HG03457 (cell line): ENCODE results near the gene SIRPA.

Experiments
- ATAC-seq: cut with Tn5 transposase; IDR thresholded peaks from one replicate; pipeline ENCODE4 v1.9.1; 2021; ENCODE audit warnings: moderate number of reproducible peaks; ENCODE audit not compliant: unreplicated experiment

Gene SIRPA

DNA sequence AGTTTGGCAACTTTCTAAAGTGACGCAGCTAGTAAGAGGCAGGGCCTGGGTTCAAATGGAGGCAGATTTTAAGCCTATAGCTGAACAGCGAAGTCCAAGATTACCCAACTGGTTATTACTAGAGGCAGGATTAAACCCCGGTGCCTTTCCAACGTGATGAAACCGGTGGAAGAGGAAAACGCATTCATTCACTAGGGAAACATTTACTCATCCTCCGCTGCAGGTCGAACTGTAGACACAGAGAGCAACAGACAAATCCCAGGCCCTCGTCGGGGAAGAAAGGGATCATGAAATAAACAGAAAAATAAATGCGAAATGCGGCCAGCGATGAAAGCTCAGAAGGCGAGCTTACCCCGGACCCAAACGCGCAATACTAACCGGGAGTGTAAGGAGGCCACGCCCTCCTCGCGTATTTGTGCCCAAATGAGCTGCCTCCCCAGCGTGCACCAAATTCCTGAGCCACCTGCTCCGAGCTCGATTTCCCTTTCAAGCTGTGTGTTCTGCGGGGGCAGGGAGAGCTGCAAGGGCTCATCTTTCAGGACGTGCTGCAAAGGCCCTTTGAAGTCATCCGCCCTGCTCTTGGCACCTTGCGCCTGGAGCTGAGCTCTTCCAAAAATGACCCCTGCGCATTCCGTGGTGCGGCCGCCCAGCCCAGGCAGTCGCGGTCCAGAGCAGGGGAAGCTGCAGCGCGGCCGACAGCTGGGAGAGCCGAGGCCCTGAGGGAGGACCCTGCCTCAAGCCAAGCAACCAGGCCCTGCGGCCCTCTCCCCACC, 51.7 kb downstream of the SIRPA start:
- ATAC-seq, result no peak

DNA sequence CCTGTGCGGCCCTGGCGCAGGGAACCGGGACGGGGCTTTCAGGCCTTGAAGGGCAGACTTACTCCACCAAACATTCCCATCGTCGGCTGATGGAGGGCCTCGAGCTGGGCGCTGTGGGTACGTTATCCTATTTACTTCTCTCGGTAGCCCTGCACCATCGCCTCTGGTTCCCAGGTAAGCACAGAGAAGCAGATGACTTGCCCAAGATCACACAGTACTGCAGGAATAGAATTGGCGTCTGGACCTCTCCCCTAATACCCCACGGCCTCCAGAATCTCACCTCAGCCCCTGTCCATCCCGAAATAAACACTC, 52.3 kb downstream of the SIRPA start:
- ATAC-seq, result no peak

DNA sequence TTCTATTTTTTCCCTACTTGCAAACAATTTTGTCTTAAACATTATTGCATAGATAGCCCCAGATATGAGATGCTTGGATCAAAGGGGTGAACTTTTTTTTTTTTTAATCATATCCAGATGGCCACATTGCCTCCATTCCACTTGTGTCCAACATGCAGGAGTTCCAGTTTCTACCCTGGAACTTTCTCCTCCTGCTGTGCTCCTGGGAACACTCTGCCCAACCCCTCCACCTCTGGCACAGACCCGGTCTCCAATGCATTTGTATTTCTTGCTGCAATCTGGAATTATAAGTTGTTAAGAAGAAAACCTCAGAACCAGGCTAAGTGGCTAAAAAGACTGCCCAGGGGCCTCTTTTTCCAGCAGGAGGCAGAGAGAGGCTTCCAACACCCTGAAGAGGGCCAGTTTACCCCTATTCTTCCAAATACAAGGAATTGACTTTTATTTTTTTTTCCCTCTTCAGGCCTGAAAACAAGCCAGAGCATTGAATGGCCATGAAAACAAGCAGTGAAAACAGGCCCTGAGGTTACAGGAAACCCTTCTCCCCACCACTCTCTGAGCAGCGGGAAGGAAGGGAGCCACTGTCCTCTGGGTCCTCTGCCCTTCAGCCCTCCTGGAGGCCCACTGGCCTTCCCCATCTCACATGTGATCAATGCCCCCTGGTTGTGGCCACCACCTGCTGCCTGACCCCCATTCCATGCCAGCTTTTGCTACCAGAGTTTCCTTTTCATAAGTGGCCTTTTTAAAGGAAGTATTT, 54.3 kb downstream of the SIRPA start:
- no peak for ATAC-seq

DNA sequence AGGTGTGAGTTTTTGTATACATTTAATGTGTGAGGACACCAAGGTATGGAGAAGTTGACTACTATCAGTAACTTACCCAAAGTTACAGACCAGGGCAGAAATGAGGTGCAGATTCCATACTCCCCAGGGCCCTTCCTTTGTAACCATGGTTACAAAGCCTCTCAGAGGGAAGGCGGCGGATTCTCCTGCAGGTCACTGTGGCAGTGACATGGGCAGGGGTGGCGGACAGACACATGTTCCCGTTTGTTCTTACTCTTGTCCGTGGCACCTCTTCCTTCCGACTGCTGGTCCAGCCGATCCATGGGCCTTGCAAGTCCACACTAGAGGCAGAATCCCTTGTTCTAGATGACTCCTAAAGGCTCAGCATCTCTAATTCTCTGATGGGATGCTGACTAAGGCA, 55.6 kb downstream of the SIRPA start:
- ATAC-seq, result no peak

DNA sequence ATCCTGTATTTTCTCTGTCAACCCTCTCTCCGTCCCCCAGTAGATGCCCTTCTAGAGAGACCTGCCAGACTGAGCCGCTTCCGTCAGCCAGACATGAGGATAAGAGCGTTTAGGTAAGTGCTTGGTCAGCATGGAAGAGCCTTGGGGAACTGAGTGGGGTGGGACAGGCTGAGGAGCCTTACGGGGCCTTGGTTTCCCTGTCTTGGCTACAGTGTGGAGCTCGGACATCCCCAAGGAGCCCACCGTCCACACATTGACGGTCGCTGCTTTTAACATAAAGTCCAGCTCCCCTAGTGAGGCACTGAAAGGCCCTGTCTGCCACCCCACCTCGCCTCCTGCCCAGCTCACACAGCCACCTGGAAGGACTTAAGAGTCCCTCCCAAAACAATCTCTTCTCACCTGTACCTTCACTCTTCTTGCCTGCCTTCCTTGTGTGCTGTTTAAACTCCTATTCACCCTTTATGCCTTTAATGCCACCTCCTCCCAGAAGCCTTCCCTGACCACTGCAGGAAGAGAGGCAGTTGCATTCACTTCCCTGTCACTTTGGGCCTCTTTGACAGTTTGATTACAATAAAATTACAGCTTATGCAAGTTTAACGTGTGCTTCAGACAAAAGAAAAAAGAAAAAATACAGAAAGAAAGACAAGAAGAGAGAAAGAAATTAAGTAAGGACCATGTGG, 56.4 kb downstream of the SIRPA start:
- ATAC-seq, result no peak

DNA sequence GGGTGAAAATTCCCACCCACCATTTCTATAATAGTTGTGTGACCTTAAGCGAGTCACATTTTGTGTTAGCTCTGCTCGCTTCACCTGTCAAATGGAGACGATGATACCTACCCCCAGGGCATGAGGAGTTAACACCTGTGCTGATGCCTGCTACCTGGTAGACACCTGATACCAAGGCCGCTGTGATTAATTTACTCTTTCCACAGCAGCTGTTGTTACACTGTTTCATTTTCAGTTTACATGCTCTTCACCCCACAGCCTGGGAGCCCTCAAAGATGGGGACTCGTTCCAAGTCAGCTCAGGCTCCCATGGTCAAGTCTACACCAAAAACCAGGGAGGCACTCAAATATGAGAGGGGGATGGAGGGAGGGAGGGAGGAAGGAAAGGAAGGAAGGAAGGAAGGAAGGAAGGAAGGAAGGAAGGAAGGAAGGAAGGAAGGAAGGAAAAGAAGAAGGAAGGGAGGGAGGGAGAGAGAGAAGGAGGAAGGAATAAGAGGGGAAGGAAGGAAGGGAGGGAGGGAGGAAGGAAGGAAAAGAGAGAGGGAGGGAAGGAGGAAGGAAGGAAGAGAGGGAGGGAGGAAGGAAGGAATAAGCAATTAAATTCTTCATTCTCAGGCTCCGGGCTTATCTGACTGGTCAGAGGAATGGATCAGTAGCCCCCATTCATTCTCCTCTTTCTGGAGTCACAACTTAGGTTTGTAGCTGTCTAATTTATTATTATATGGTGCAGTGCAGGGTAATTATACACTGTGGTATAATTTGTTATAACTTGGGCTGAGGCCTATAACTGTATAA, 57.7 kb downstream of the SIRPA start:
- no peak for ATAC-seq

DNA sequence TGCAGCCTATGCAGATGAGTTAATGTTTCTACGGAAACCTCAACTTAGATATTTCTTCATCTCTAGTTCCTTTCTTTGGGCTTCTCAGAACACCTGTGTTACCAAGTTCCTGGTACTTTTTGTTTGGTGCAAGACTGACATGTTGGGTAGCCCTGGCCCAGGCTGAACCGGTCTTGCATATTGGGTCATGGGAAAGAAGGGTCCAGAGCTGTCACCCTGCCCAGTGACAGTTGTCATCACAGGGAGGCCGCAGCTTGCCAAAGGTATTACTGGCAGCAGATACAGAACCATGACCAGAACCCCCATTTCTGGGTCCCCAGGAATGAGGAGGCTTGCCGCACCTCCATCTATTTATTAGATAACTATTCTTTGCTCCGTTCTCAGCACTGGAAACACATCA, 58.4 kb downstream of the SIRPA start:
- no peak for ATAC-seq

DNA sequence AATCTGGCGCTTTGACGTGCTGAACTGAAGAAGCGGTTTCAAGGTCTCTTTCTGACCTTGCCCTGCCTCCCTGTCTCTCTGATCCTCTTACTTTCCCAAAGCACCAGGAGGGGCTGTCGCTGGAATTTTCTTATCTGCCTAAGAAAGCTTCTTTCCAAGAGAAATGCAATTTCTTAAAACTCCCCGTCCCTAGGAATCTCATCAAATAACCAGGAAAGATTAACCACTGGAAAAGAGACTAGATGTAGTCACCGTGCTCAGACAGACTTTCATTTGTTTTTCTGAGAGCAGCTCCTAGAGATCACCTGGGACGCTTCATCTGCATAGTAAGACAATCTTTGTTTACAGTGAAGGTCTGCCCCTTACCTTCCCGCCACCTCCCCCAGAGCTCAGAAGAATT, 60.0 kb downstream of the SIRPA start:
- ATAC-seq, result no peak

DNA sequence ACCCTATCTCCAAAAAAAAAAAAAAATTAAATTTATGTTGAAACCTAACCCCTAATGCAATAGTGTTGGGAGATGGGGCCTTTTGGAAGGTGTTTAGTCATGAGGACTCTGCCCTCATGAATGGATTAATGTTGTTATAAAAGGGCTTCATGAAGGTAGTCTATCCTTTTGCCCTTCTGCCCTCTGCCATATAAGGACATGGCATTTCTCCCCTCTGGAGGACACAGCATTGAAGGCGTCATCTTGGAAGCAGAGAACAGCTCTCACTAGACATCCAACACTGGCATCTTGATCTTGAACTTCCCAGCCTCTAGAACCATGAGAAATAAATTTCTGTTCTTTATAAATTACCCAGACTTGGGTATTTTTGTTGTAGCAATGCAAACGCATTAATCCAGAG, 63.2 kb downstream of the SIRPA start:
- no peak for ATAC-seq

DNA sequence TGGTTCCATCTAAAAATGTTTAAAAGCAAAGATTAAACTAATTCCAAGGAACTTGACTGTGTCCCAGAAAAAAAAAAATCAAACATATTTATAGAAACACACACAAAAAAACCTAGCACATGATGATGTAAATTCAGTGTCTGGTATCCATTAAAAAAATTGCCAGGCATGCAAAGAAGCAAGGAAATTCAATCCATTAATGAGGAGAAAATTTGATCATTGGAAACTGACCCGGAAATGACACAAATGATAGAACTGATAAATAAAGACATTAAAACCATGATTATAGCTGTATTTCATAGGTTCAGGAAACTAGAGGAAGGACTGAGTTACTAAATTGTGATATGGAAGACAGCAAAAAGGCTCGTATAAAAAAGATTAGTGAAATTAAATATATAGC, 63.9 kb downstream of the SIRPA start:
- no peak for ATAC-seq

DNA sequence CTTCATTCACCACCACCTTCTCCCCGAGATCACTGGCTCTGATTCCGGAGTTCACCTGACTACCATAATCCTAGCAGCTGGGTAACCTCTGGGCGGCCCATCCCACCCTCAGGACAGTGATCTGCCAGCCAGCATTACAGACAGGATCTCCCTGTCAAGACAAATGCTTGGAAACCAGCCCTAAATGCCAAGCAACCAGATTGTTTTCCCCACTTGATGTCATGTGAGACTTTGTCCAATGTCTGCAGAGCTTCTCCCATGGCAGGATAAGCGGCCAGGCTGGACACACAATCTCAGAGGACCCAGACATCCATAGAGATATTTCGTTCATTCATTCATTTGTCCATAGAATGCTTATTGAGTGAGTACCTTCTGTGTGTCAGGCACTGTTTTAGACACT, 66.2 kb downstream of the SIRPA start:
- ATAC-seq, result no peak

DNA sequence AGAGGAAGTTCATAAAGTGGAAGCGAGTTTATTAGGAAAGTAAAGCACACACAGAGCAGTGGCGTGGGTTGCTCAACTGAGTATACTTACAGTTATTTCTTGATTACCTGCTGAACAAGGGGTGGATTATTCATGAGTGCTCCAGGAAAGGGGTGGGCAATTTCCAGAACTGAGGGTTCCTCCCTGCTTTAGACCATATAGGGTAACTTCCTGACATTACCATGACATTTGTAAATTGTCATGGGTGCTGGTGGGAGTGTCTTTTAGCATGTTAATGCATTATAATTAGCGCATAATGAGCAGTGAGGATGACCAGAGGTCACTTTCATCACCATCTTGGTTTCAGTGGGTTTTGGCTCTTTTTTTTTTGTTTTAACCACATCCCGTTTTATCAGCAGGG, 68.9 kb downstream of the SIRPA start:
- ATAC-seq, result no peak

DNA sequence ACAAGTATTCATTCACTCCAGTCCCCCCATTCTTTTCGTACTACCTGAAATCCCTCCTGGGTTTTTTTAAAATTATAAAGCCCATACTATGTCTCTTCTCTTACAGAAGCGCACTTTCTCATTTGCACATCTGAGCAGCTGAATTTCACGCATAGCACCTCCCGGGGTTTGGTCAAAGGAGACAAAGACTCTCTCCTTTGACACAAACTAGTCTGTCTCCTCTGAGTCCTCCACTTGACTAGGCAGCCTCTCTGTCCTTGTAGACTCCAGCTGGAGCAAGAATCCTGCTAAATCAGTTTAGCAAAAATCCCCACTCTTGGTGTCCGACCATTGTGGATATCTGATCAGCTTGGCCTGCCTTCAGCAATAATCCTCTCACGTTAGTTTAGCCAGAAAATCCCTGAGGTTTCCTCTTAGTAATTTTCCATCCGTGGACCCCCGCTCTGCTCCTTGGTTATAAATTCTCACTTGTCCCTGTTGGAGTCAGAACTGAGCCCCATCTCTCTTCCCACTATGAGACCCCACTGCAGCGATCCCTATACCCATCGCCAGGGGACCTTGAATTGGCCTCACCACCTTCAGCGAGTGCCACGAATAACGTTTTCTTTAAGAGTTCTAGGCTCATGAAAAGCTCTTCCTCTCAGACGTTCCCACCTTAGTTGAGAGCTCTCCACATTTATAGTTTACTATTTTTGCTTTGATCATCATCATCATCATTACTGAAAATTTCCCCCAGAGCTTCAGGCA, 69.6 kb downstream of the SIRPA start:
- ATAC-seq, result no peak

DNA sequence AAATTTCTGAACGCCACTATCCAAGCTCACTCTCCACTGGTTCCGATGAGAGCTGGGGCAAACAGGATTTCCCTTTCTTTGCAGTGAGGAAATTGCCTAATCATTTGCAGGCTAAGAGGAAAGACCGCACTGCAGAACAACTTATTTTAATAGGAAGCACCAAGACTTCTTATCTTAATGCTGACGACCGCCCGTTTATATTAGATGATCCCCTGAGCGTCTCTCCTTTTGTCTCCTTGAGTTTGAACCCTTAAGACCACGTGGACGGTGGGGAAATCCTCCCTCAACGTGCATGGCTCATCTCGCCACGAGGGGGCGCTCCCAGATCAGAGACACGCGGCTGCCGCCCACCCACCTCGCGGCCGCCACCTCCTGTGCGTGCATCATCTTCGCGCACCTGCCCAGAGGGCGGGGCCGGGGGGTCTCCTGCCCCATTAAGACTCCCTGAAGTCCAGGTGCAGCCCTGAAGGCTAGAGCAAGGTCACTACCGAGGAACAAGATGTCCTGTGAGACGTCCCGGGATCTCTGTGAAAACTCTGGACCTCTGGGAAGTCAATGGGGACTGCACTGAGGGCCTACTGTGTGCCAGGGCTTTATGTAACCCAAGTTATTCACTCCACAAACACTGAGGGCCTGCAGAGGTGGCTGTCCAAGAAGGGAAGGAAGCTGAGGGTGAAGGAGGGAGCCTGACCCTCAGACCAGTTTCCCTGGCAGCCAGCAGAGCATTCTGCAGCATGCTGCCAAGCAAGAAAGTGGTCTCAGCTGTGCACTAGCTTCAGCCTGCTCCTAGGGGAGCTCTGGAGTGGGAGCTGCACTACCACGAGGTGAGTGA, 70.5 kb downstream of the SIRPA start:
- ATAC-seq, result no peak

DNA sequence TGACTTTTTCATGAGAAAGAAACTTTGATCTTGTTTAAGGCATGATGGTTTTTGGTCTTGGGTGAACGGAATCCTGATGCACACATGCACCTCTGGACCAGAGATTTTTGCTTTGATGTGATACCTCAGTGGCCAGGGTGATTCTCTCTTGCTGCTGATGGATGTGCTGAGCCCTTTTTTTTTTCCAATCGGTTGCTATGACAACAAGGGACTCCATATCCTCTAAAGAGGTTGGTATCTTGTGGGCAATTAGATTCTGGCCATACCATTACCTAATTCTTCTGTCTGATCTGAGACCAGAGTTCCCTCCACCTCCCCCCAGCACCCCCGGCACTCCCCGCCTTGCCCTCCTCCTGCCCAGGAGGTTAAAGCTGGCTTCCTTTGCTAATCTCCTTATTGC, 73.8 kb downstream of the SIRPA start:
- ATAC-seq, result no peak

DNA sequence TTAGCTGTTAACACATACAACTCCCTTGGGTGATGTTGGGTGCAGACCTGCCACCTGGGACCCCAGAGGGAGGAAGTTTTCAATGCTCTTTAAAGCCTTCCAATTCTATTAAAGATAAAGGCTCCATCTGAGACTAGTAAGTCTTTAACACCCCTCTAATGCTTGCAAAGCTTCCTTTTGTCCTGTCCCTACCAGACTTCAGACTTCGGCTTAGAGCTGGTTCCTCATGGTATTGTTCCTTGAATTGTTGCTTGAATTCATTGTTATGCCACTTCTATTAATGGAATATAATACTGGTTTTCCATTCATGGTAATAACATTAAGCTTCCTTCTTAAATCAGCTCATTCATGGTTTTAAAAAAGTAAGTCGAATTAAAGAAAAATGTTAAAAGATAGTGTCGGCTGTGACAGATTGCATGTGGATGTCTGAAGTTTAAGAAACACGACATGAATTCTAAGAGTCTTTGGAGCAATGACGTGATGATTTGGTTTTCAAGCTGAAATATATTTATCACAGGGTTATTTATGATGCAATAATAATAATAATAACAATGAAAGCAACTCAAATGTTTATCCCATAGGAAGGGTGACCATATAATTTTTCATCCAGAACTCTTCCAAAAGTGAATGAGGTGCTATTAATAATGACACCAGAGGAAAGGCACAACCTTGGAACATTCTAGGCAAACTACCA, 76.8 kb downstream of the SIRPA start:
- no peak for ATAC-seq

DNA sequence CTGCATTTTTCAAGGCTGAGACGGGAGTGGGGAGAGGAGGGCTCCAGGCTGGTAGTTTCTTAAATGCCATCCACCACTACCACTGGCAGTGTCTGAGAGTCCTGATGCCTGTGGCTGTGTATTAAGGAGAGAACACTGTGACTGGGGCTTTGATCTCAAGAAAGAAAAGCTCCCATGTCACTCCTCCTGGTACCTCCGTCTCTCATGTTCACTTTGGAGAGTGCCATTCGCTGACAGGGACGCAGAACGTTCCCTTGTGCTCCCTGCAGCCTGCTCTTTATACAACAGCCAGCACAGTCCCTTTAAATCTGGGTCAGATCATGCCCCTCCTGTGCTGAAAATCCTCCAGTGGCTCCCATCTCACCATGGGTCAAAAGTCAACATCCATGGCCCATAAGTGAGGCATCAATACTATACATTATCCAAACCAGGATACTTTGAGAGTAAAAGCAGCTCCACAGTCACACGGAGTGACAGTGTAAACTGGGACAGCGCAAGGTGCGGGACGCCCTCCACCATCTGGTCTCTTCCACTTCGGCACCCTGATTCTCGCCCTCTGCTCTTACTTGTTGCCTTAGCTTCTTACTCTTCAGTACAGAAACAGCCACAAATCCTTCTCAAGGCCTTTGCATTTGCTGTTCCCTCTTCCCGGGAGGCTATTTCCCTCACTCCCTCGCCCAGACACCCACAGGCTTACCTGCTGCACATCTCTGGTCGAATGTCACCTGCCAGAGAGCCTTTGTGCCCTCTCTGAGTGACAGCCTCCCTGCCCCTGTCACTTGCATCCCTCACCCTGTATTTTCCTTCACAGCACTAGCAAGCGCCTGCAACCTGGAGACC, 78.6 kb downstream of the SIRPA start:
- no peak for ATAC-seq

DNA sequence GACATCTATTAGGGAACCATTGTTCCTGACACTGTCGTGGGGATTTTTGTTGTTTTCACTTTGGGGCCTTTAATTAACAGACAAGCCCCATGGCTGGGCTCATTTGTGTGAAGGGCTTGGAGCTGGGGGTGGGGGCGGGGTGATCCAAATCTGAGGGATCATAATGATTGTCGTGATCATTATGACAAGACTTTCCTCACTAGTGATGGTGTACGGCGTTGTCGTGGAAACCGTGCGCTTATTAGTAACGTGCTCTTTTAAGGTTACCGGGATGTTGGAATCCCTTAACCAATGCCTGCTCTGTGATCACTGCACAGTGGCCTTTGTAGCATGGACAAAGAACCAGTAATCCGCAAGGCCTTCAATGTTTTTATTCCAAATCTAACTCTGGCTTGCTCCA, 80.1 kb downstream of the SIRPA start:
- no peak for ATAC-seq
